Choroid plexus epithelial cell (primary cell): Measurements from ENCODE around the gene P2RY13.

Experiments
- DNase-seq: peaks from one replicate; pipeline ENCODE4 v3.0.0-alpha.2; 2010; ENCODE audit warnings: low read depth
- H3K4me3 ChIP-seq: 2 replicates; pipeline ENCODE4 v1.5.1; 2011; ENCODE audit warnings: low read depth, mild to moderate bottlenecking, control low read depth, low read length, moderate library complexity
- CTCF ChIP-seq: conservative IDR thresholded peaks from 2 replicates; pipeline ENCODE4 v1.5.1; 2011; ENCODE audit warnings: low read depth, mild to moderate bottlenecking, control low read depth, inconsistent platforms, low read length, moderate library complexity

P2RY13 gene

GRCh38 chr3:151362751-151363174 lies 33.4 kb upstream of the P2RY13 start:
- peak; percentile 71 for DNase-seq
- TF ChIP-seq CTCF: no peak
- no peak overlapping the region for H3K4me3 ChIP-seq

GRCh38 chr3:151357463-151357850 lies 28.1 kb upstream of the P2RY13 start:
- no peak overlapping the region for H3K4me3 ChIP-seq
- no peak for TF ChIP-seq CTCF
- no peak for DNase-seq

- DNase-seq: peak; percentile 40
- no peak for TF ChIP-seq CTCF
- no peak overlapping the region for H3K4me3 ChIP-seq
Observed at GRCh38 chr3:151356794-151357462, 27.6 kb upstream of the P2RY13 start.

GRCh38 chr3:151351648-151352047 lies 22.3 kb upstream of the P2RY13 start:
- H3K4me3 ChIP-seq: no peak overlapping the region
- no peak for DNase-seq
- no peak for TF ChIP-seq CTCF

DNA sequence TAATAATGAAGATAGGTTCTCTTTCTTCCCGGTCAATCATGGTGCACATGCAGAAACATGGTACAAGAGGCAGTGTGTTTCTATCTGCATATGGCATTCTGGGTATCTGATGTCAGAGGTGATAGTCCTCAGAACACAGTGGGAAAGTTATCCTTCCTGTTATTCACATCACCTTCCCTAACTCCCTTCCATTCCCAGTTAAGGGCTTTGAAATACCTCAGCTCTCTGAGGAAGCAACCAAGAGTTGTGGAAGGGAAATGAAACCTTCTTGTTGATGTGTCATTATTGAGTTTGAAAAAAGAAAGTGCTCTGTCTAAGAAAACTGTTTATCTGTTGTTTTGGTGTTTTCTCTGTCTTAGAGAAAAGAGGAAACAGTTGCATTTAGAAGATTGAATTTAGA lies 21.9 kb upstream of the P2RY13 start:
- TF ChIP-seq CTCF: no peak
- H3K4me3 ChIP-seq: no peak overlapping the region
- no peak for DNase-seq

- TF ChIP-seq CTCF: no peak
- no peak overlapping the region for H3K4me3 ChIP-seq
- no peak for DNase-seq
Observed at GRCh38 chr3:151350656-151351055, 21.3 kb upstream of the P2RY13 start.

GRCh38 chr3:151347432-151347831 lies 18.1 kb upstream of the P2RY13 start:
- no peak overlapping the region for H3K4me3 ChIP-seq
- no peak for TF ChIP-seq CTCF
- DNase-seq: no peak
